Transverse colon (tissue), 3 donors: Measurements from ENCODE around the gene WNT7A.

Experiments
- CTCF ChIP-seq, 5 experiments: fragments of 200-600 bp in 3 of 5; fragments of 450-650 bp in 2 of 5; sonication (generic) in 3 of 5; IDR thresholded peaks; 1 replicate in 2 of 5; 2 replicates in 3 of 5; pipeline ENCODE4 v1.5.1; 2016 to 2017; ENCODE audit warnings: antibody characterized with exemption in 5 of 5, inconsistent platforms in 3 of 5, mild to moderate bottlenecking in 2 of 5, moderate library complexity in 1 of 5
- POLR2A ChIP-seq: fragments of 450-650 bp; IDR thresholded peaks from one replicate; pipeline ENCODE4 v1.6.1; 2016; ENCODE audit warnings: antibody characterized with exemption, mild to moderate bottlenecking, moderate library complexity

- TF ChIP-seq CTCF (IDR thresholded peaks at IDR 0.05) = no peak
- no peak for TF ChIP-seq POLR2A
Measured at GRCh38 chr3:13852638-13853009, 27.2 kb downstream of the WNT7A start.
